ENCODE measurements around the gene ATP6V1E1. TPM values are rescaled to one million over a fixed set of nuclear protein-coding genes. Genes with fewer than 3 reads are reported as not detected.

The ATP6V1E1 gene
- total RNA-seq, 2 donors from 2014 or later, result 129 to 144 TPM

- H3K27ac ChIP-seq (ENCODE audit: low read depth, low read length), result no peak overlapping the region
- H3K9ac ChIP-seq (ENCODE audit: extremely low read depth, low read length, poor library complexity, severe bottlenecking), result no peak overlapping the region
- no peak overlapping the region for H3K4me3 Mint-ChIP-seq
- DNase-seq, result no peak
- H3K4me1 ChIP-seq (ENCODE audit: control insufficient read depth, insufficient read depth, low read length), result no peaks in the 10 kb centered on the region
- no peak overlapping the region for H3K4me3 ChIP-seq (ENCODE audit: low read length)
- H3K27me3 Mint-ChIP-seq (ENCODE audit: insufficient read depth), result no peaks in the 10 kb centered on the region
- WGBS, 2 experiments (ENCODE audit: insufficient coverage in 1 of 2, insufficient read length in 1 of 2), result 93 to 94% methylated on average over 13 to 14 of the region's 14 CpGs
- TF ChIP-seq CTCF (conservative IDR thresholded peaks at IDR 0.05), result no peak
- peaks cover 6% of the 10 kb centered on the region for H3K4me1 Mint-ChIP-seq
- no peaks in the 10 kb centered on the region for H3K9me3 ChIP-seq (ENCODE audit: control insufficient read depth, low read length)
- H3K36me3 Mint-ChIP-seq (ENCODE audit: low read depth), result peaks cover 50% of the 10 kb centered on the region
- H3K36me3 ChIP-seq (ENCODE audit: control insufficient read depth, insufficient read depth, low read length), result peaks cover 25% of the 10 kb centered on the region
- no peak overlapping the region for H3K27ac Mint-ChIP-seq
- no peaks in the 10 kb centered on the region for H3K27me3 ChIP-seq (ENCODE audit: control insufficient read depth, insufficient read depth, low read length, poor library complexity, severe bottlenecking)
- no peaks in the 10 kb centered on the region for H3K9me3 Mint-ChIP-seq
These were observed 41.6 kb downstream of the ATP6V1E1 start for GRCh38 chr22:17586831-17587440.

GRCh38 chr22:17583151-17583550 lies 45.4 kb downstream of the ATP6V1E1 start:
- Histone ChIP-seq H3K9me3 (ENCODE audit: control insufficient read depth, low read length) (no peaks in the 10 kb centered on the region), H3K36me3 (ENCODE audit: control insufficient read depth, insufficient read depth, low read length) (no peaks in the 10 kb centered on the region), H3K4me3 (ENCODE audit: low read length) (no peak overlapping the region), H3K27me3 (ENCODE audit: control insufficient read depth, insufficient read depth, low read length, poor library complexity, severe bottlenecking) (no peaks in the 10 kb centered on the region), H3K27ac (ENCODE audit: low read depth, low read length) (no peak overlapping the region), H3K4me1 (ENCODE audit: control insufficient read depth, insufficient read depth, low read length) (peaks cover 18% of the 10 kb centered on the region), H3K9ac (ENCODE audit: extremely low read depth, low read length, poor library complexity, severe bottlenecking) (no peak overlapping the region)
- H3K36me3 Mint-ChIP-seq (ENCODE audit: low read depth), result peaks cover 27% of the 10 kb centered on the region
- H3K4me3 Mint-ChIP-seq, result no peak overlapping the region
- H3K4me1 Mint-ChIP-seq, result peaks cover 21% of the 10 kb centered on the region
- TF ChIP-seq CTCF (conservative IDR thresholded peaks at IDR 0.05), result no peak
- no peaks in the 10 kb centered on the region for H3K27me3 Mint-ChIP-seq (ENCODE audit: insufficient read depth)
- no peak for DNase-seq
- H3K9me3 Mint-ChIP-seq, result no peaks in the 10 kb centered on the region
- 91 to 94% methylated on average over 8 to 10 of the region's 10 CpGs for WGBS, 2 experiments (ENCODE audit: insufficient coverage in 1 of 2, insufficient read length in 1 of 2)
- no peak overlapping the region for H3K27ac Mint-ChIP-seq

- TF ChIP-seq CTCF (conservative IDR thresholded peaks at IDR 0.05), result no peak
- H3K27ac Mint-ChIP-seq, result no peak overlapping the region
- Histone ChIP-seq H3K9me3 (ENCODE audit: control insufficient read depth, low read length) (no peaks in the 10 kb centered on the region), H3K36me3 (ENCODE audit: control insufficient read depth, insufficient read depth, low read length) (no peaks in the 10 kb centered on the region), H3K4me1 (ENCODE audit: control insufficient read depth, insufficient read depth, low read length) (peaks cover 19% of the 10 kb centered on the region), H3K27me3 (ENCODE audit: control insufficient read depth, insufficient read depth, low read length, poor library complexity, severe bottlenecking) (no peaks in the 10 kb centered on the region), H3K27ac (ENCODE audit: low read depth, low read length) (no peak overlapping the region), H3K4me3 (ENCODE audit: low read length) (no peak overlapping the region), H3K9ac (ENCODE audit: extremely low read depth, low read length, poor library complexity, severe bottlenecking) (no peak overlapping the region)
- H3K9me3 Mint-ChIP-seq, result no peaks in the 10 kb centered on the region
- no peak overlapping the region for H3K4me3 Mint-ChIP-seq
- peaks cover 22% of the 10 kb centered on the region for H3K4me1 Mint-ChIP-seq
- DNase-seq, result no peak
- peaks cover 22% of the 10 kb centered on the region for H3K36me3 Mint-ChIP-seq (ENCODE audit: low read depth)
- no peaks in the 10 kb centered on the region for H3K27me3 Mint-ChIP-seq (ENCODE audit: insufficient read depth)
- WGBS, 2 experiments (ENCODE audit: insufficient coverage in 1 of 2, insufficient read length in 1 of 2), result 94 to 95% methylated on average over 12 to 17 of the region's 17 CpGs
These were observed 46.9 kb downstream of the ATP6V1E1 start for GRCh38 chr22:17581631-17582030.

Measured in endodermal cell (in vitro differentiated cells).